Breast epithelium (tissue), 3 donors: ENCODE data around the gene OR8B4.

Experiments
- POLR2A ChIP-seq: fragments of 450-650 bp; IDR thresholded peaks from one replicate; pipeline ENCODE4 v1.6.1; 2016; ENCODE audit warnings: antibody characterized with exemption, mild to moderate bottlenecking, moderate library complexity
- TF ChIP-seq, protein P1 (sequence below), 3 donors: fragments of 450-650 bp; IDR thresholded peaks; one replicate each; pipeline ENCODE4 v1.5.1; 2016 to 2017; ENCODE audit warnings: antibody characterized with exemption in 3 of 3, mild to moderate bottlenecking in 3 of 3, moderate library complexity in 3 of 3

DNA sequence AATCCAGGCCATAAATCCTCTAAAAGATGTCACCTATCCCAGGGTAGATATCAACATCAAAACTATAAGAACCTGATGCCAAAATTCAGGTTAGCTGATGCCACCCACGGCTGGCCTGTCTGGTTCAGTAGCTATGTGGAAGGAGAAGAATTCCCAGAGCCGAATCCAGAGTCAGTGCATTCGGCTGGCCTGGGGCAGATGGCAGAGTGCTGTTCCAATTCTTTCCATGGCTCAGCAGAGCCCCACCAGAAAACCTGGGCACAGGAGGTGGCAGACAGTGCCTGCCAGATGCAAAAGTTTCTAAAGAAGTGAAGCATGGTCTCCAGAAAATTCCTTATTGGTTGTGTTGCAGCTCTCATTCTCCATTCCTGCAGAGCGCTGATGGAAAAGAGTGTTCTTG is 40.7 kb upstream of the OR8B4 start:
- TF ChIP-seq, protein P1, sequence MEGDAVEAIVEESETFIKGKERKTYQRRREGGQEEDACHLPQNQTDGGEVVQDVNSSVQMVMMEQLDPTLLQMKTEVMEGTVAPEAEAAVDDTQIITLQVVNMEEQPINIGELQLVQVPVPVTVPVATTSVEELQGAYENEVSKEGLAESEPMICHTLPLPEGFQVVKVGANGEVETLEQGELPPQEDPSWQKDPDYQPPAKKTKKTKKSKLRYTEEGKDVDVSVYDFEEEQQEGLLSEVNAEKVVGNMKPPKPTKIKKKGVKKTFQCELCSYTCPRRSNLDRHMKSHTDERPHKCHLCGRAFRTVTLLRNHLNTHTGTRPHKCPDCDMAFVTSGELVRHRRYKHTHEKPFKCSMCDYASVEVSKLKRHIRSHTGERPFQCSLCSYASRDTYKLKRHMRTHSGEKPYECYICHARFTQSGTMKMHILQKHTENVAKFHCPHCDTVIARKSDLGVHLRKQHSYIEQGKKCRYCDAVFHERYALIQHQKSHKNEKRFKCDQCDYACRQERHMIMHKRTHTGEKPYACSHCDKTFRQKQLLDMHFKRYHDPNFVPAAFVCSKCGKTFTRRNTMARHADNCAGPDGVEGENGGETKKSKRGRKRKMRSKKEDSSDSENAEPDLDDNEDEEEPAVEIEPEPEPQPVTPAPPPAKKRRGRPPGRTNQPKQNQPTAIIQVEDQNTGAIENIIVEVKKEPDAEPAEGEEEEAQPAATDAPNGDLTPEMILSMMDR (IDR thresholded peaks at IDR 0.05): no peak
- no peak for TF ChIP-seq POLR2A
